ENCODE measurements around the gene SLC38A3.

The SLC38A3 gene

GRCh38 chr3:50201573-50202315 lies 3.3 kb upstream of the SLC38A3 start:
- no peak overlapping the region for H2AFZ ChIP-seq (ENCODE audit: low read depth, low read length)
- H3K36me3 ChIP-seq (replicated peaks; ENCODE audit: low read depth, low read length) = no peaks in the 10 kb centered on the region
- H3K9ac ChIP-seq (ENCODE audit: low read length) = no peak overlapping the region
- H3K27ac ChIP-seq (ENCODE audit: low read length) = no peak overlapping the region
- peaks cover 29% of the 10 kb centered on the region for H3K27me3 ChIP-seq (ENCODE audit: low read depth, low read length)
- no peaks in the 10 kb centered on the region for H3K79me2 ChIP-seq (ENCODE audit: low read length)
- TF ChIP-seq EZH2phosphoT487 (IDR thresholded peaks at IDR 0.05; ENCODE audit: low read depth) = no peak
- no peak for TF ChIP-seq CTCF (IDR thresholded peaks at IDR 0.05; ENCODE audit: low read depth, low read length)
- H4K20me1 ChIP-seq (ENCODE audit: insufficient read depth, low read length) = no peaks in the 10 kb centered on the region
- H3K4me1 ChIP-seq (ENCODE audit: low read length) = no peaks in the 10 kb centered on the region
- H3K4me2 ChIP-seq (ENCODE audit: low read length) = no peak overlapping the region
- no peaks in the 10 kb centered on the region for H3K9me3 ChIP-seq (ENCODE audit: insufficient read depth, low read length)
- H3K4me3 ChIP-seq (ENCODE audit: low read length) = no peak overlapping the region

GRCh38 chr3:50202353-50203112 lies 2.5 kb upstream of the SLC38A3 start:
- Histone ChIP-seq H2AFZ (ENCODE audit: low read depth, low read length) (no peak overlapping the region), H4K20me1 (ENCODE audit: insufficient read depth, low read length) (no peaks in the 10 kb centered on the region), H3K9ac (ENCODE audit: low read length) (no peak overlapping the region), H3K4me3 (ENCODE audit: low read length) (no peak overlapping the region), H3K9me3 (ENCODE audit: insufficient read depth, low read length) (no peaks in the 10 kb centered on the region), H3K4me2 (ENCODE audit: low read length) (no peak overlapping the region), H3K36me3 (replicated peaks; ENCODE audit: low read depth, low read length) (no peaks in the 10 kb centered on the region), H3K27me3 (ENCODE audit: low read depth, low read length) (peaks cover 29% of the 10 kb centered on the region), H3K27ac (ENCODE audit: low read length) (no peak overlapping the region), H3K79me2 (ENCODE audit: low read length) (no peaks in the 10 kb centered on the region), H3K4me1 (ENCODE audit: low read length) (no peaks in the 10 kb centered on the region)
- no peak for TF ChIP-seq EZH2phosphoT487 (IDR thresholded peaks at IDR 0.05; ENCODE audit: low read depth)
- no peak for TF ChIP-seq CTCF (IDR thresholded peaks at IDR 0.05; ENCODE audit: low read depth, low read length)

DNA sequence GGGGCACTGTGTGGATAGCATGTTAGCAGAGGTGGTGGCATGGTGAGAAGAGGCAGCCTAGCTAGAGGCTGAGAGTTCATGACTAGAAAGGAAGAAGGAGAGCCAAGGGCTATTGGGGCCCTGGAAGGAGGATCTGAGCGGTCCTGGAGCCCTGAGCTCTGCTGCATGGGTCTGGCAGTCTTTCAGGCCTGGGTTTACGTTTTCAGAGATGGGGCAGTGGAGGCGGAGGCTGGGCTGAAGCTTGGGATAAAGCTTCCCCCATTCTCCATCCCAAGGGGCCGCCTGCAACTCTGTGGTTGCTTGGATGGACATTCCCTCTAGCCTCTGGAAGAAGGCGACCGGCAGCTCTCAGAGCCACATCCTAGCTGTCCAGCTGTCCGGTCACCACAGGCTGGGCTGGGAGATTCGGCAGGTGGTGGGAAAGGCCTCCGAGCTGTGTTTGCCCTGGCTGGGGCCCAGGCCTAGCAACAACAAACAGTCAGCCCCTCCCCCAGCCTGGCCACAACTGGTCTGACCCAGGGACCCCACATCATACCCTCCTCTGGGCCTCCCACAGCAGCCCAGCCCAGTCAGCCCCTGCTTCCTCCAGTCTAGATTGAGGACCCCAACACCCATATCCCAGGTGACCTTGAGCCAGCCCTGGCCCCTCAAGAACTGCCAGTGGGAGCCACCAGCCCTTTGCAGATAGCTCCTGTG lies 1.8 kb upstream of the SLC38A3 start:
- Histone ChIP-seq H3K27me3 (ENCODE audit: low read depth, low read length) (peaks cover 29% of the 10 kb centered on the region), H3K27ac (ENCODE audit: low read length) (no peak overlapping the region), H3K4me1 (ENCODE audit: low read length) (no peaks in the 10 kb centered on the region), H3K4me3 (ENCODE audit: low read length) (no peak overlapping the region), H3K79me2 (ENCODE audit: low read length) (no peaks in the 10 kb centered on the region), H3K9me3 (ENCODE audit: insufficient read depth, low read length) (no peaks in the 10 kb centered on the region), H3K9ac (ENCODE audit: low read length) (no peak overlapping the region), H2AFZ (ENCODE audit: low read depth, low read length) (no peak overlapping the region), H4K20me1 (ENCODE audit: insufficient read depth, low read length) (no peaks in the 10 kb centered on the region), H3K4me2 (ENCODE audit: low read length) (no peak overlapping the region), H3K36me3 (replicated peaks; ENCODE audit: low read depth, low read length) (no peaks in the 10 kb centered on the region)
- no peak for TF ChIP-seq EZH2phosphoT487 (IDR thresholded peaks at IDR 0.05; ENCODE audit: low read depth)
- no peak for TF ChIP-seq CTCF (IDR thresholded peaks at IDR 0.05; ENCODE audit: low read depth, low read length)

Measured in OCI-LY3 (cell line).